K562 (cell line): ENCODE results near the gene PPFIA3. TPM values are rescaled to one million over a fixed set of nuclear protein-coding genes. Genes with fewer than 3 reads are reported as not detected.

Experiments
- ATAC-seq: fragments of 200-7000 bp; cut with Tn5 transposase; 3 replicates; pipeline ENCODE4 v1.9.1; 2020; ENCODE audit warnings: moderate library complexity
- BruUV-seq: library from RNA; stranded (reverse); fragments of 400-500 nt; replicated peaks from 2 replicates; lab custom pipeline; 2021; lab: Mats Ljungman, UMichigan
- CTCF ChIA-PET: fragments of 300-600 bp; formaldehyde crosslinking; extraction: SDS; loops from one replicate; lab custom pipeline; 2021; ENCODE audit warnings: low intra/inter-chr PET ratio; lab: Yijun Ruan, JAX
- POLR2A ChIA-PET: fragments of 300-600, 350-650 bp; sonication (Branson Sonifier 250); formaldehyde crosslinking; extraction: SDS; loops from one replicate; lab custom pipeline; 2021; ENCODE audit warnings: antibody characterized with exemption, inconsistent platforms; lab: Yijun Ruan, JAX
- DNase-seq, 4 experiments: peaks; one replicate each; pipeline versions ENCODE4 v3.0.0 to v3.0.0-alpha.2; 2011 to 2018; ENCODE audit warnings: low spot score in 3 of 4, mixed read lengths in 3 of 4; ENCODE audit errors: extremely low read depth in 1 of 4
- FAIRE-seq: peaks from 2 replicates; lab custom pipeline; 2011; peaks lifted over from hg19 to GRCh38; lab: Jason Lieb, UNC
- H2AFZ ChIP-seq: 2 replicates; pipeline ENCODE4 v1.6.0; 2011; ENCODE audit warnings: low read depth, low read length, control low read depth, inconsistent platforms
- H3K27ac ChIP-seq: fragments of 200-600 bp; 3 replicates; pipeline ENCODE4 v1.8.0; 2011; ENCODE audit warnings: low read depth, mild to moderate bottlenecking, control low read depth, inconsistent platforms, low read length, moderate library complexity, mixed read lengths; ENCODE audit errors: extremely low read depth
- H3K27me3 ChIP-seq, 2 experiments: fragments of 300-600 bp in 1 of 2; 2 replicates in 1 of 2; 3 replicates in 1 of 2; pipeline versions ENCODE4 v1.6.0 to v1.8.0; 2011; ENCODE audit warnings: inconsistent platforms in 2 of 2, low read length in 2 of 2, mild to moderate bottlenecking in 1 of 2, mixed read lengths in 1 of 2, moderate library complexity in 1 of 2; ENCODE audit not compliant: control insufficient read depth in 2 of 2, insufficient read depth in 2 of 2
- H3K36me3 ChIP-seq: fragments of 300-600 bp; 3 replicates; pipeline ENCODE4 v1.8.0; 2011; ENCODE audit warnings: mild to moderate bottlenecking, low read length, inconsistent platforms; ENCODE audit not compliant: control insufficient read depth, insufficient read depth
- H3K4me1 ChIP-seq, 2 experiments: fragments of 200-600 bp in 1 of 2; replicated peaks in 1 of 2; 2 replicates in 1 of 2; 3 replicates in 1 of 2; pipeline versions ENCODE4 v1.5.1 to v1.8.0; 2011; ENCODE audit warnings: inconsistent platforms in 2 of 2, low read length in 2 of 2, mild to moderate bottlenecking in 1 of 2, mixed read lengths in 1 of 2, moderate library complexity in 1 of 2; ENCODE audit not compliant: control insufficient read depth in 2 of 2, insufficient read depth in 2 of 2
- H3K4me2 ChIP-seq: 2 replicates; pipeline ENCODE4 v1.6.1; 2011; ENCODE audit warnings: low read length, control low read depth, inconsistent platforms, mixed read lengths; ENCODE audit not compliant: insufficient read depth
- H3K4me3 ChIP-seq: fragments of 200-600 bp; sonication (generic), shearing (Covaris generic); 2 replicates; pipeline ENCODE4 v1.5.1; 2016; ENCODE audit warnings: control low read depth, inconsistent platforms
- H3K79me2 ChIP-seq: fragments of 200-600 bp; 3 replicates; pipeline ENCODE4 v1.8.0; 2011; ENCODE audit warnings: low read length, inconsistent platforms; ENCODE audit not compliant: control insufficient read depth, insufficient read depth
- H3K9ac ChIP-seq, 2 experiments: 2 replicates each; pipeline versions ENCODE4 v1.6.0 to v1.6.1; 2011; ENCODE audit warnings: low read depth in 2 of 2, low read length in 2 of 2, control low read depth in 1 of 2, inconsistent platforms in 1 of 2, mild to moderate bottlenecking in 1 of 2, mixed read lengths in 1 of 2; ENCODE audit not compliant: insufficient read depth in 1 of 2
- H3K9me1 ChIP-seq: one replicate; pipeline ENCODE4 v1.6.0; 2011; ENCODE audit warnings: inconsistent platforms, mild to moderate bottlenecking, low read length, moderate library complexity; ENCODE audit not compliant: control insufficient read depth, insufficient read depth
- H3K9me3 ChIP-seq: replicated peaks from 2 replicates; pipeline ENCODE4 v1.5.1; 2011; ENCODE audit warnings: low read depth, low read length, inconsistent platforms; ENCODE audit not compliant: control insufficient read depth, insufficient read depth
- H4K20me1 ChIP-seq: replicated peaks from 2 replicates; pipeline ENCODE4 v1.6.1; 2011; ENCODE audit warnings: low read length, inconsistent platforms, mixed read lengths; ENCODE audit not compliant: control insufficient read depth, insufficient read depth
- HDAC1 ChIP-seq, 2 experiments: fragments of 450-650 bp; IDR thresholded peaks; 2 replicates each; pipeline ENCODE4 v1.6.1; 2016 to 2017; ENCODE audit warnings: inconsistent platforms in 1 of 2, mild to moderate bottlenecking in 1 of 2, moderate library complexity in 1 of 2
- HDGF ChIP-seq: fragments of 450-650 bp; IDR thresholded peaks from 2 replicates; pipeline ENCODE4 v1.6.1; 2016
- KHSRP ChIP-seq: fragments of 450-650 bp; IDR thresholded peaks from 2 replicates; pipeline ENCODE4 v1.6.1; 2017
- LARP7 ChIP-seq: fragments of 450-650 bp; IDR thresholded peaks from 2 replicates; pipeline ENCODE4 v1.6.1; 2016
- PKNOX1 ChIP-seq: fragments of 450-650 bp; IDR thresholded peaks from 2 replicates; pipeline ENCODE4 v1.6.1; 2016
- SUPT5H ChIP-seq: fragments of 450-650 bp; IDR thresholded peaks from 2 replicates; pipeline ENCODE4 v1.6.1; 2016
- ZNF263 ChIP-seq: sonication (generic); formaldehyde crosslinking; IDR thresholded peaks from 2 replicates; pipeline ENCODE4 v1.8.0; 2022; ENCODE audit warnings: mild to moderate bottlenecking, missing genetic modification reagents, borderline replicate concordance
- WGBS: fragments of 100-300 bp; shearing (Covaris generic); methylation state at CpG from one replicate; pipeline ENCODE4 v1.1.6; 2016; ENCODE audit warnings: low coverage, mixed read lengths; ENCODE audit not compliant: insufficient coverage; ENCODE audit errors: missing lambda C conversion rate; 5-methylcytosine and 5-hydroxymethylcytosine counted together
- in situ Hi-C: fragments of 300-500 bp; cut with MboI; formaldehyde crosslinking; loops from 4 replicates; pipeline ENCODE4 v1.15.0; 2018; ENCODE audit warnings: inconsistent platforms, mixed read lengths
- intact Hi-C: fragments of 100-400 bp; cut with micrococcal nuclease; formaldehyde crosslinking; loops from 2 replicates; pipeline ENCODE4 v1.14.2; 2022
- polyA plus RNA-seq, 8 experiments: library from polyadenylated mRNA; depleted of rRNA in 4 of 8; stranded (reverse) in 5 of 8; unstranded in 3 of 8; fragments of >200 nt; fragmentation: Nextera tagmentation in 2 of 8; fragmentation: Illumina TruSeq in 1 of 8; extraction: Ambion mirVana in 2 of 8; extraction: Trizol in 1 of 8; gene quantifications; 2 replicates each; pipeline versions ENCODE4 v1.2.1 to v1.2.3, GENCODE V29; 2011 to 2014; ENCODE audit warnings: inconsistent platforms in 1 of 8, missing spikeins in 1 of 8
- total RNA-seq, 7 experiments: library from RNA; depleted of rRNA in 6 of 7; stranded (reverse); fragments of >200 nt in 6 of 7; fragmentation: Illumina TruSeq in 2 of 7; extraction: Trizol in 2 of 7; gene quantifications; 2 replicates each; pipeline versions ENCODE4 v1.2.1 to v1.2.3, GENCODE V29; 2011 to 2021; ENCODE audit warnings: low replicate concordance in 1 of 7

PPFIA3 gene
- total and polyA plus RNA-seq, 9 of the 15 experiments (the other 6 are each of a cell fraction or from before 2014, with no cell fraction given) = 0.10 to 53.0 (median 17.6) TPM

GRCh38 chr19:49193822-49194394 is 74.6 kb downstream of the PPFIA3 start:
- intact Hi-C loops = no loop called here
- no peaks in the 10 kb centered on the region for H3K79me2 ChIP-seq
- BruUV-seq = no TSS peak
- no peak overlapping the region for H2AFZ ChIP-seq
- in situ Hi-C loops = loop anchor here (5.0 kb wide), 1 partner anchor 97 kb away; no protein-coding TSS in a partner anchor
- peaks cover 30% of the 10 kb centered on the region for H3K36me3 ChIP-seq
- H3K9ac ChIP-seq = no peak overlapping the region
- no peak overlapping the region for H3K4me3 ChIP-seq
- CTCF ChIA-PET = no interaction called here
- no peak overlapping the region for H3K27ac ChIP-seq
- POLR2A ChIA-PET = interaction anchor here (0.6 to 1.3 kb wide), 6 partner anchors 13 to 799 kb away, joined by 3 to 4 read pairs (median 3); no protein-coding TSS in a partner anchor
- no peaks in the 10 kb centered on the region for H3K27me3 ChIP-seq
- no peak for ATAC-seq
- no peaks in the 10 kb centered on the region for H3K9me1 ChIP-seq
- TF ChIP-seq HDAC1 (IDR thresholded peaks at IDR 0.05) (0 out of 4 replicates have a peak, but pooled peaks of 1 of the 2 experiments have one; percentile 21), HDGF (no peak), PKNOX1 (peak; percentile 25; the same call in 1 of the 2 replicates), SUPT5H (0 out of 2 replicates have a peak, but pooled peaks have one; percentile 22), KHSRP (no peak), LARP7 (0 out of 2 replicates have a peak, but pooled peaks have one; percentile 14), ZNF263 (CRISPR knock-in tag) (peak; percentile 85)
- FAIRE-seq = no peak
- peaks cover 0 to 4% of the 10 kb centered on the region in 2 experiments; a peak in 1 of 5 replicates for H3K4me1 ChIP-seq
- no peak overlapping the region for H3K4me2 ChIP-seq
- peaks cover 8% of the 10 kb centered on the region; the same call in 1 of the 2 replicates for H3K9me3 ChIP-seq
- no peaks in the 10 kb centered on the region for H4K20me1 ChIP-seq
- WGBS = 46% methylated on average over 5 of the region's 6 CpGs
- DNase-seq = no peak
